H4 (cell line): Measurements from ENCODE around the gene USP3. TPM values are rescaled to one million over a fixed set of nuclear protein-coding genes. Genes with fewer than 3 reads are reported as not detected.

Experiments used
- DNase-seq: peaks from one replicate; pipeline ENCODE4 v3.0.0-alpha.2; 2015; ENCODE audit warnings: low spot score
- total RNA-seq: library from RNA; depleted of rRNA; stranded (reverse); fragments of >200 nt; shearing (Covaris generic); gene quantifications from 2 replicates; pipeline ENCODE4 v1.2.3, GENCODE V29; 2014

USP3 gene
- total RNA-seq, 1 experiment from 2014 or later: 48.3 TPM

- no peak for DNase-seq
These were observed 8.5 kb upstream of the USP3 start for GRCh38 chr15:63495780-63496488.

GRCh38 chr15:63497642-63498467, 6.5 kb upstream of the USP3 start:
- no peak for DNase-seq

GRCh38 chr15:63499175-63499549, 5.2 kb upstream of the USP3 start:
- DNase-seq: no peak

GRCh38 chr15:63499611-63500010, 4.8 kb upstream of the USP3 start:
- DNase-seq: no peak

GRCh38 chr15:63500265-63501250, 3.8 kb upstream of the USP3 start:
- no peak for DNase-seq

- peak; percentile 72 for DNase-seq
These were observed 2.9 kb upstream of the USP3 start for GRCh38 chr15:63501256-63502089.

- no peak for DNase-seq
These were observed 2.1 kb upstream of the USP3 start for GRCh38 chr15:63502137-63502766.

GRCh38 chr15:63502843-63503738, 1.3 kb upstream of the USP3 start:
- peak; percentile 88 for DNase-seq

GRCh38 chr15:63503739-63504246, 600 bp upstream of the USP3 start:
- peak; percentile 78 for DNase-seq

GRCh38 chr15:63504979-63505841, 817 bp downstream of the USP3 start:
- DNase-seq: peak; percentile 59

- DNase-seq: no peak
These were observed 1.4 kb downstream of the USP3 start for GRCh38 chr15:63505842-63506222.

GRCh38 chr15:63506537-63507035, 2.2 kb downstream of the USP3 start:
- DNase-seq: no peak

- no peak for DNase-seq
These were observed 3.8 kb downstream of the USP3 start for GRCh38 chr15:63507878-63508818.

- DNase-seq: no peak
These were observed 4.9 kb downstream of the USP3 start for GRCh38 chr15:63509056-63509954.

- DNase-seq: no peak
These were observed 5.9 kb downstream of the USP3 start for GRCh38 chr15:63509955-63510940.
